MCF 10A (cell line): ENCODE results near the gene RASIP1. TPM values are rescaled to one million over a fixed set of nuclear protein-coding genes. Genes with fewer than 3 reads are reported as not detected.

ENCODE experiments used
- BruUV-seq: library from RNA; stranded (reverse); fragments of 400-500 nt; replicated peaks from 2 replicates; lab custom pipeline; 2021; lab: Mats Ljungman, UMichigan
- CTCF ChIA-PET: fragments of 300-600 bp; sonication (Branson Sonifier 250); formaldehyde crosslinking; extraction: SDS; loops from one replicate; lab custom pipeline; 2021; ENCODE audit warnings: antibody characterized with exemption, inconsistent platforms; lab: Yijun Ruan, JAX
- POLR2A ChIA-PET: fragments of 300-600, 350-650 bp; sonication (Branson Sonifier 250); formaldehyde crosslinking; extraction: SDS; loops from one replicate; lab custom pipeline; 2020; ENCODE audit warnings: antibody characterized with exemption, inconsistent platforms; lab: Yijun Ruan, JAX
- DNase-seq: peaks from one replicate; pipeline ENCODE4 v3.0.0-alpha.2; 2018; ENCODE audit not compliant: unreplicated experiment
- H3K27ac Mint-ChIP-seq: one replicate; pipeline ENCODE4 v1.8.0; 2022; ENCODE audit warnings: mild to moderate bottlenecking, low read depth, mixed read lengths; ENCODE audit not compliant: unreplicated experiment
- H3K27me3 Mint-ChIP-seq: one replicate; pipeline ENCODE4 v1.8.0; 2022; ENCODE audit warnings: mixed read lengths; ENCODE audit not compliant: insufficient read depth, unreplicated experiment
- H3K36me3 Mint-ChIP-seq: one replicate; pipeline ENCODE4 v1.8.0; 2022; ENCODE audit warnings: mild to moderate bottlenecking, moderate library complexity, mixed read lengths; ENCODE audit not compliant: insufficient read depth, unreplicated experiment
- H3K4me1 Mint-ChIP-seq: one replicate; pipeline ENCODE4 v1.8.0; 2022; ENCODE audit warnings: mixed read lengths; ENCODE audit not compliant: insufficient read depth, unreplicated experiment
- H3K4me3 Mint-ChIP-seq: one replicate; pipeline ENCODE4 v1.8.0; 2022; ENCODE audit warnings: mild to moderate bottlenecking, moderate library complexity, mixed read lengths; ENCODE audit not compliant: unreplicated experiment
- H3K9me3 Mint-ChIP-seq: one replicate; pipeline ENCODE4 v1.8.0; 2022; ENCODE audit warnings: mixed read lengths; ENCODE audit not compliant: unreplicated experiment
- CTCF ChIP-seq: fragments of 200-600 bp; IDR thresholded peaks from one replicate; pipeline ENCODE4 v1.8.0; 2022; ENCODE audit warnings: antibody characterized with exemption, mild to moderate bottlenecking; ENCODE audit not compliant: unreplicated experiment
- intact Hi-C: fragments of 100-400 bp; cut with micrococcal nuclease; formaldehyde crosslinking; loops from 2 replicates; pipeline ENCODE4 v1.14.1; 2022
- total RNA-seq: library from RNA; stranded (reverse); gene quantifications from 2 replicates; pipeline ENCODE4 v1.2.3, GENCODE V29; 2022

Gene RASIP1
- total RNA-seq, 1 experiment from 2014 or later: 1.9 TPM

- Mint-ChIP-seq H3K9me3 (peaks cover 8% of the 10 kb centered on the region), H3K4me3 (no peak overlapping the region), H3K27me3 (peaks cover 4% of the 10 kb centered on the region), H3K4me1 (peaks cover 8% of the 10 kb centered on the region), H3K36me3 (no peaks in the 10 kb centered on the region), H3K27ac (peak overlapping the region; percentile 35)
- ChIA-PET POLR2A (interaction anchor here (0.6 to 2.2 kb wide), 4 partner anchors 12 to 1280 kb away, joined by 3 to 9 read pairs (median 7); partner anchors contain the start of gene PPP1R15A), CTCF (interaction anchor here (0.7 to 2.4 kb wide), 4 partner anchors 12 to 116 kb away, joined by 3 to 8 read pairs (median 4); no protein-coding TSS in a partner anchor)
- intact Hi-C loops: no loop called here
- BruUV-seq: no TSS peak
- no peak for DNase-seq
- no peak for TF ChIP-seq CTCF
Measured at GRCh38 chr19:48726556-48726955, 13.9 kb downstream of the RASIP1 start.

GRCh38 chr19:48724796-48725753, 15.3 kb downstream of the RASIP1 start:
- H3K27ac Mint-ChIP-seq: peak overlapping the region; percentile 94
- H3K9me3 Mint-ChIP-seq: peaks cover 8% of the 10 kb centered on the region
- intact Hi-C loops: no loop called here
- TF ChIP-seq CTCF: no peak
- no peak overlapping the region for H3K4me3 Mint-ChIP-seq
- no peaks in the 10 kb centered on the region for H3K36me3 Mint-ChIP-seq
- DNase-seq: peak; percentile 88
- peaks cover 13% of the 10 kb centered on the region for H3K4me1 Mint-ChIP-seq
- H3K27me3 Mint-ChIP-seq: no peaks in the 10 kb centered on the region
- ChIA-PET POLR2A (interaction anchor here (0.6 to 2.2 kb wide), 5 partner anchors 9 to 968 kb away, joined by 3 to 9 read pairs (median 4); partner anchors contain the start of gene CA11), CTCF (interaction anchor here (0.7 to 2.4 kb wide), 6 partner anchors 14 to 107 kb away, joined by 4 to 8 read pairs (median 6); partner anchors contain the start of gene CA11)
- BruUV-seq: TSS peak; percentile 91

GRCh38 chr19:48722196-48722708, 18.2 kb downstream of the RASIP1 start:
- H3K27ac Mint-ChIP-seq: no peak overlapping the region

More at GRCh38 chr19:48722196-48722708, 18.2 kb downstream of the RASIP1 start:
- intact Hi-C loops: no loop called here
- BruUV-seq: no TSS peak
- peaks cover 13% of the 10 kb centered on the region for H3K4me1 Mint-ChIP-seq
- peaks cover 8% of the 10 kb centered on the region for H3K9me3 Mint-ChIP-seq
- TF ChIP-seq CTCF: no peak
- CTCF ChIA-PET: no interaction called here
- H3K4me3 Mint-ChIP-seq: no peak overlapping the region
- POLR2A ChIA-PET: no interaction called here
- H3K36me3 Mint-ChIP-seq: no peaks in the 10 kb centered on the region
- H3K27me3 Mint-ChIP-seq: no peaks in the 10 kb centered on the region
- DNase-seq: no peak
